IMR-90 (cell line): Measurements from ENCODE around the gene AHCYL2. TPM values are rescaled to one million over a fixed set of nuclear protein-coding genes. Genes with fewer than 3 reads are reported as not detected.

Experiments
- ATAC-seq: fragments of 200-7000 bp; cut with Tn5 transposase; 2 replicates; pipeline ENCODE4 v1.9.1; 2020; ENCODE audit warnings: low read depth, mild to moderate bottlenecking, moderate library complexity
- BruUV-seq: library from RNA; stranded (reverse); fragments of 400-500 nt; replicated peaks from 2 replicates; lab custom pipeline; 2021; lab: Mats Ljungman, UMichigan
- CTCF ChIA-PET: fragments of 300-600 bp; formaldehyde crosslinking; extraction: SDS; loops from one replicate; lab custom pipeline; 2021; ENCODE audit warnings: antibody characterized with exemption; lab: Yijun Ruan, JAX
- POLR2A ChIA-PET: fragments of 300-600 bp; sonication (Branson Sonifier 250); formaldehyde crosslinking; loops from one replicate; lab custom pipeline; 2022; ENCODE audit warnings: antibody characterized with exemption; ENCODE audit not compliant: unreplicated experiment; lab: Charles Lee
- DNase-seq: peaks from one replicate; pipeline ENCODE4 v3.0.0; 2013
- H2AFZ ChIP-seq: replicated peaks from 2 replicates; pipeline ENCODE3; 2013; ENCODE audit warnings: low read length, mild to moderate bottlenecking; ENCODE audit not compliant: poor library complexity
- H2AK5ac ChIP-seq: 2 replicates; pipeline ENCODE4 v1.6.1; 2013; ENCODE audit warnings: low read depth, low read length, inconsistent platforms
- H2AK9ac ChIP-seq: replicated peaks from 2 replicates; pipeline ENCODE3; 2013; ENCODE audit warnings: mild to moderate bottlenecking, low read depth, low read length, moderate library complexity; ENCODE audit not compliant: poor library complexity
- H2BK120ac ChIP-seq: 2 replicates; pipeline ENCODE4 v1.6.1; 2013; ENCODE audit warnings: low read depth, low read length, inconsistent platforms
- H2BK15ac ChIP-seq: 3 replicates; pipeline ENCODE4 v1.6.1; 2013; ENCODE audit warnings: low read depth, low read length, inconsistent platforms
- H2BK20ac ChIP-seq: 2 replicates; pipeline ENCODE4 v1.6.1; 2013; ENCODE audit warnings: low read depth, mild to moderate bottlenecking, inconsistent platforms, low read length, moderate library complexity
- H2BK5ac ChIP-seq: 2 replicates; pipeline ENCODE4 v1.6.1; 2013; ENCODE audit warnings: mild to moderate bottlenecking, low read depth, low read length, inconsistent platforms; ENCODE audit not compliant: poor library complexity, severe bottlenecking
- H3K14ac ChIP-seq: replicated peaks from 2 replicates; pipeline ENCODE4 v1.6.1; 2013; ENCODE audit warnings: low read depth, low read length, inconsistent platforms
- H3K18ac ChIP-seq: 2 replicates; pipeline ENCODE4 v1.6.1; 2013; ENCODE audit warnings: low read depth, low read length, control low read depth
- H3K23ac ChIP-seq: 2 replicates; pipeline ENCODE4 v1.6.1; 2013; ENCODE audit warnings: low read depth, low read length, inconsistent platforms
- H3K27ac ChIP-seq: 2 replicates; pipeline ENCODE4 v1.5.1; 2013; ENCODE audit warnings: mild to moderate bottlenecking, control low read depth, low read length; ENCODE audit not compliant: insufficient read depth
- H3K27me3 ChIP-seq: 2 replicates; pipeline ENCODE4 v1.6.1; 2013; ENCODE audit warnings: low read length; ENCODE audit not compliant: control insufficient read depth, insufficient read depth
- H3K36me3 ChIP-seq: 2 replicates; pipeline ENCODE4 v1.6.1; 2013; ENCODE audit warnings: low read length, mixed read lengths; ENCODE audit not compliant: control insufficient read depth, insufficient read depth
- H3K4ac ChIP-seq: 2 replicates; pipeline ENCODE4 v1.6.1; 2013; ENCODE audit warnings: low read depth, low read length, inconsistent platforms
- H3K4me1 ChIP-seq: 2 replicates; pipeline ENCODE4 v1.6.1; 2013; ENCODE audit warnings: low read length, mixed read lengths; ENCODE audit not compliant: control insufficient read depth, insufficient read depth
- H3K4me2 ChIP-seq: 2 replicates; pipeline ENCODE4 v1.6.1; 2013; ENCODE audit warnings: low read depth, mild to moderate bottlenecking, control low read depth, low read length, moderate library complexity
- H3K4me3 ChIP-seq: 2 replicates; pipeline ENCODE4 v1.5.1; 2013; ENCODE audit warnings: low read depth, mild to moderate bottlenecking, control low read depth, low read length, moderate library complexity; ENCODE audit not compliant: insufficient read depth
- H3K56ac ChIP-seq: 2 replicates; pipeline ENCODE4 v1.6.1; 2013; ENCODE audit warnings: low read length, inconsistent platforms; ENCODE audit not compliant: insufficient read depth; ENCODE audit errors: extremely low read depth
- H3K79me1 ChIP-seq, 2 experiments: 2 replicates each; pipeline ENCODE4 v1.6.1; 2013; ENCODE audit warnings: low read length in 2 of 2, inconsistent platforms in 1 of 2, low read depth in 1 of 2
- H3K9ac ChIP-seq: 2 replicates; pipeline ENCODE4 v1.6.1; 2013; ENCODE audit warnings: low read depth, low read length, control low read depth
- H3K9me1 ChIP-seq: 2 replicates; pipeline ENCODE4 v1.6.1; 2013; ENCODE audit warnings: low read length, inconsistent platforms; ENCODE audit not compliant: insufficient read depth
- H3K9me3 ChIP-seq: 2 replicates; pipeline ENCODE4 v1.6.1; 2013; ENCODE audit warnings: low read length; ENCODE audit not compliant: control insufficient read depth, insufficient read depth
- H4K20me1 ChIP-seq: 2 replicates; pipeline ENCODE4 v1.6.1; 2013; ENCODE audit warnings: low read length, inconsistent platforms; ENCODE audit not compliant: insufficient read depth
- H4K5ac ChIP-seq: 2 replicates; pipeline ENCODE4 v1.6.1; 2013; ENCODE audit warnings: mild to moderate bottlenecking, low read depth, low read length, control low read depth
- H4K8ac ChIP-seq, 2 experiments: 2 replicates each; pipeline ENCODE4 v1.6.1; 2013; ENCODE audit warnings: low read depth in 2 of 2, low read length in 2 of 2, control low read depth in 1 of 2, inconsistent platforms in 1 of 2
- H4K91ac ChIP-seq: 2 replicates; pipeline ENCODE4 v1.6.1; 2013; ENCODE audit warnings: low read depth, low read length, inconsistent platforms; ENCODE audit not compliant: insufficient read depth
- CEBPB ChIP-seq: IDR thresholded peaks from 2 replicates; pipeline ENCODE4 v1.6.1; 2012; ENCODE audit warnings: low read depth, low read length, improper control_type of control experiment
- CTCF ChIP-seq: conservative IDR thresholded peaks from 2 replicates; pipeline ENCODE4 v1.5.1; 2012; ENCODE audit warnings: mild to moderate bottlenecking, low read depth, low read length, improper control_type of control experiment
- ELK1 ChIP-seq: fragments of 150-350 bp; IDR thresholded peaks from 2 replicates; pipeline ENCODE4 v1.6.1; 2016; ENCODE audit warnings: low read depth, mild to moderate bottlenecking, low read length, moderate library complexity, borderline replicate concordance
- FOS ChIP-seq: fragments of 150-350 bp; IDR thresholded peaks from 2 replicates; pipeline ENCODE4 v1.6.1; 2016; ENCODE audit warnings: low read depth, low read length
- MAFK ChIP-seq: IDR thresholded peaks from 2 replicates; pipeline ENCODE4 v1.6.1; 2012; ENCODE audit warnings: low read depth, low read length, improper control_type of control experiment
- MAZ ChIP-seq: IDR thresholded peaks from 2 replicates; pipeline ENCODE4 v1.6.1; 2012; ENCODE audit warnings: low read depth, mild to moderate bottlenecking, low read length, improper control_type of control experiment, moderate library complexity, borderline replicate concordance
- MXI1 ChIP-seq: IDR thresholded peaks from 2 replicates; pipeline ENCODE4 v1.6.1; 2012; ENCODE audit warnings: low read depth, mild to moderate bottlenecking, low read length, moderate library complexity, borderline replicate concordance
- NFE2L2 ChIP-seq: fragments of 150-350 bp; IDR thresholded peaks from 2 replicates; pipeline ENCODE4 v1.6.1; 2016; ENCODE audit warnings: low read depth, mild to moderate bottlenecking, low read length
- POLR2A ChIP-seq: IDR thresholded peaks from 2 replicates; pipeline ENCODE4 v1.6.1; 2012; ENCODE audit warnings: mild to moderate bottlenecking, low read depth, low read length
- RAD21 ChIP-seq: IDR thresholded peaks from 2 replicates; pipeline ENCODE4 v1.6.1; 2012; ENCODE audit warnings: low read length, improper control_type of control experiment
- RCOR1 ChIP-seq: IDR thresholded peaks from 2 replicates; pipeline ENCODE4 v1.6.1; 2012; ENCODE audit warnings: mild to moderate bottlenecking, low read length, improper control_type of control experiment; ENCODE audit not compliant: insufficient replicate concordance
- RFX5 ChIP-seq: IDR thresholded peaks from 2 replicates; pipeline ENCODE4 v1.8.0; 2012; ENCODE audit warnings: low read depth, mild to moderate bottlenecking, low read length, moderate library complexity
- SMC3 ChIP-seq: fragments of 150-350 bp; IDR thresholded peaks from 2 replicates; pipeline ENCODE4 v1.6.1; 2016; ENCODE audit warnings: low read depth, mild to moderate bottlenecking, antibody characterized with exemption, low read length, moderate library complexity
- WGBS, 2 experiments: methylation state at CpG; one replicate each; pipeline versions ENCODE4 v1.1.5 to v1.1.7; 2013; ENCODE audit warnings: missing lambda C conversion rate in 2 of 2; ENCODE audit not compliant: insufficient read length in 1 of 2; ENCODE audit errors: extremely low coverage in 2 of 2; 5-methylcytosine and 5-hydroxymethylcytosine counted together
- dilution Hi-C: fragments of 300-500 bp; cut with HindIII; formaldehyde crosslinking; loops from one replicate; pipeline ENCODE4 v1.14.3; 2018; ENCODE audit warnings: low sequenced_read_pairs; ENCODE audit not compliant: unreplicated experiment
- in situ Hi-C: fragments of 300-500 bp; cut with MboI; formaldehyde crosslinking; loops from 3 replicates; pipeline ENCODE4 v1.14.3; 2019; ENCODE audit warnings: low sequenced_read_pairs, inconsistent platforms, mixed read lengths
- intact Hi-C: fragments of 100-400 bp; cut with micrococcal nuclease; formaldehyde crosslinking; loops from 2 replicates; pipeline ENCODE4 v1.10.0; 2022
- polyA plus RNA-seq, 3 experiments: library from polyadenylated mRNA; depleted of rRNA; stranded (reverse); fragments of >200 nt; gene quantifications; 2 replicates each; pipeline ENCODE4 v1.2.3, GENCODE V29; 2012; ENCODE audit warnings: low replicate concordance in 1 of 3
- total RNA-seq: library from RNA; depleted of rRNA; stranded (reverse); fragments of >200 nt; gene quantifications from 2 replicates; pipeline ENCODE4 v1.2.3, GENCODE V29; 2012
- TF ChIP-seq, protein P1 (sequence below): fragments of 150-350 bp; IDR thresholded peaks from 2 replicates; pipeline ENCODE4 v1.6.1; 2017; ENCODE audit warnings: mild to moderate bottlenecking, antibody characterized with exemption, low read length, low read depth

AHCYL2 gene
- total and polyA plus RNA-seq, 2 of the 4 experiments (the other 2 are of a cell fraction): 5.7 to 7.6 TPM

GRCh38 chr7:129454249-129454551 is 229.4 kb downstream of the AHCYL2 start:
- Histone ChIP-seq H2AK9ac (no peak overlapping the region), H4K8ac (no peak overlapping the region), H2BK120ac (no peak overlapping the region), H3K27me3 (no peaks in the 10 kb centered on the region), H2BK15ac (no peak overlapping the region), H3K14ac (no peak overlapping the region), H3K23ac (no peak overlapping the region), H3K36me3 (no peaks in the 10 kb centered on the region), H3K9ac (no peak overlapping the region), H2BK20ac (no peak overlapping the region), H2AFZ (no peak overlapping the region), H3K4me2 (no peak overlapping the region), H2BK5ac (no peak overlapping the region), H4K91ac (no peak overlapping the region), H3K27ac (no peak overlapping the region), H3K56ac (no peak overlapping the region), H3K4ac (no peak overlapping the region), H3K9me1 (no peaks in the 10 kb centered on the region), H3K18ac (no peak overlapping the region), H3K4me1 (no peaks in the 10 kb centered on the region; the same call in 1 of the 2 replicates), H4K20me1 (no peaks in the 10 kb centered on the region), H4K5ac (no peak overlapping the region), H3K79me1 (no peaks in the 10 kb centered on the region), H2AK5ac (no peak overlapping the region), H3K9me3 (peaks cover 3% of the 10 kb centered on the region; the same call in 1 of the 2 replicates), H3K4me3 (no peak overlapping the region)
- no TSS peak for BruUV-seq
- ChIA-PET CTCF (no interaction called here), POLR2A (no interaction called here)
- 90% methylated on average over 2 of the region's 4 CpGs; no CpG with 5 or more reads in 1 of the 2 experiments for WGBS, 2 experiments
- intact Hi-C loops (no loop called here), dilution Hi-C loops (no loop called here), in situ Hi-C loops (no loop called here)
- TF ChIP-seq, protein P1, sequence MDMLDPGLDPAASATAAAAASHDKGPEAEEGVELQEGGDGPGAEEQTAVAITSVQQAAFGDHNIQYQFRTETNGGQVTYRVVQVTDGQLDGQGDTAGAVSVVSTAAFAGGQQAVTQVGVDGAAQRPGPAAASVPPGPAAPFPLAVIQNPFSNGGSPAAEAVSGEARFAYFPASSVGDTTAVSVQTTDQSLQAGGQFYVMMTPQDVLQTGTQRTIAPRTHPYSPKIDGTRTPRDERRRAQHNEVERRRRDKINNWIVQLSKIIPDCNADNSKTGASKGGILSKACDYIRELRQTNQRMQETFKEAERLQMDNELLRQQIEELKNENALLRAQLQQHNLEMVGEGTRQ: no peak
- TF ChIP-seq SMC3: no peak
- TF ChIP-seq MAZ: no peak
- TF ChIP-seq ELK1: no peak
- TF ChIP-seq RFX5: no peak
- no peak for TF ChIP-seq CTCF
- no peak for TF ChIP-seq RAD21
- no peak for TF ChIP-seq CEBPB
- no peak for TF ChIP-seq MAFK
- TF ChIP-seq MXI1: no peak
- no peak for TF ChIP-seq NFE2L2
- TF ChIP-seq POLR2A: no peak
- TF ChIP-seq RCOR1: no peak
- TF ChIP-seq FOS: no peak
- DNase-seq: no peak
- ATAC-seq: no peak
